Neural progenitor cell (in vitro differentiated cells): ENCODE results near the gene ARID5A. TPM values are rescaled to one million over a fixed set of nuclear protein-coding genes. Genes with fewer than 3 reads are reported as not detected.

Experiments
- DNase-seq: peaks from one replicate; pipeline ENCODE4 v3.0.0-alpha.2; 2016; ENCODE audit warnings: low spot score
- H2AFZ ChIP-seq: fragments of 200-600 bp; sonication (generic); replicated peaks from 2 replicates; pipeline ENCODE4 v1.6.1; 2016; ENCODE audit warnings: antibody characterized with exemption
- H3F3A ChIP-seq: fragments of 200-600 bp; sonication (generic); 2 replicates; pipeline ENCODE4 v1.6.1; 2016; ENCODE audit warnings: antibody characterized with exemption, low read depth
- H3K27ac ChIP-seq: fragments of 200-600 bp; sonication (generic); 2 replicates; pipeline ENCODE4 v1.5.1; 2016; ENCODE audit warnings: mild to moderate bottlenecking
- H3K27me3 ChIP-seq: fragments of 200-600 bp; sonication (generic); 2 replicates; pipeline ENCODE4 v1.6.1; 2016; ENCODE audit warnings: mild to moderate bottlenecking, moderate library complexity
- H3K36me3 ChIP-seq: fragments of 200-600 bp; sonication (generic); 2 replicates; pipeline ENCODE4 v1.5.1; 2016
- H3K4me1 ChIP-seq: fragments of 200-600 bp; sonication (generic); 2 replicates; pipeline ENCODE4 v1.6.1; 2016; ENCODE audit warnings: mixed run types
- H3K4me2 ChIP-seq: fragments of 200-600 bp; sonication (generic); 2 replicates; pipeline ENCODE4 v1.6.1; 2016
- H3K4me3 ChIP-seq: fragments of 200-600 bp; sonication (generic); 2 replicates; pipeline ENCODE4 v1.5.1; 2016
- H3K79me2 ChIP-seq: fragments of 200-600 bp; sonication (generic); 2 replicates; pipeline ENCODE4 v1.6.1; 2016; ENCODE audit warnings: low read depth
- H3K9ac ChIP-seq: fragments of 200-600 bp; sonication (generic); 2 replicates; pipeline ENCODE4 v1.6.1; 2016
- H3K9me3 ChIP-seq: fragments of 200-600 bp; sonication (generic); 2 replicates; pipeline ENCODE4 v1.5.1; 2016; ENCODE audit warnings: low read depth
- H4K20me1 ChIP-seq: fragments of 200-600 bp; sonication (generic); 2 replicates; pipeline ENCODE4 v1.6.1; 2016; ENCODE audit warnings: low read depth
- H3K27ac Mint-ChIP-seq: 3 replicates; pipeline ENCODE4 v1.8.0; 2021; ENCODE audit warnings: mixed read lengths
- H3K27me3 Mint-ChIP-seq: 2 replicates; pipeline ENCODE4 v1.8.0; 2022; ENCODE audit warnings: low read depth, mild to moderate bottlenecking, inconsistent platforms, moderate library complexity, mixed read lengths; ENCODE audit not compliant: insufficient read depth
- H3K36me3 Mint-ChIP-seq: 3 replicates; pipeline ENCODE4 v1.8.0; 2021; ENCODE audit warnings: mixed read lengths
- H3K4me1 Mint-ChIP-seq: 3 replicates; pipeline ENCODE4 v1.8.0; 2021; ENCODE audit warnings: mixed read lengths
- H3K4me3 Mint-ChIP-seq: 3 replicates; pipeline ENCODE4 v1.8.0; 2021; ENCODE audit warnings: mild to moderate bottlenecking, moderate library complexity, mixed read lengths
- H3K9me3 Mint-ChIP-seq: 3 replicates; pipeline ENCODE4 v1.8.0; 2020; ENCODE audit warnings: mixed read lengths
- EZH2 ChIP-seq: fragments of 200-600 bp; sonication (generic); IDR thresholded peaks from 2 replicates; pipeline ENCODE4 v1.6.1; 2017; ENCODE audit warnings: antibody characterized with exemption, mild to moderate bottlenecking, moderate library complexity
- EZH2phosphoT487 ChIP-seq: fragments of 200-600 bp; sonication (generic); IDR thresholded peaks from 2 replicates; pipeline ENCODE4 v1.6.1; 2017; ENCODE audit warnings: antibody characterized with exemption
- total RNA-seq: library from RNA; depleted of rRNA; stranded (reverse); fragments of >200 nt; gene quantifications from 2 replicates; pipeline ENCODE4 v1.2.3, GENCODE V29; 2015; ENCODE audit warnings: low replicate concordance
- TF ChIP-seq, protein P1 (sequence below): fragments of 200-600 bp; sonication (generic); IDR thresholded peaks from 2 replicates; pipeline ENCODE4 v1.5.1; 2017; ENCODE audit warnings: antibody characterized with exemption, mild to moderate bottlenecking

ARID5A gene
- total RNA-seq, 1 donor from 2014 or later: 0.75 TPM

- H3K4me2 ChIP-seq: peak overlapping the region; percentile 80
- H3K4me3 ChIP-seq: peak overlapping the region; percentile 53
- no peak for DNase-seq
- no peak overlapping the region for H3K27ac Mint-ChIP-seq
- H3K9me3 Mint-ChIP-seq: no peaks in the 10 kb centered on the region
- no peaks in the 10 kb centered on the region for H3K36me3 Mint-ChIP-seq
- H3K27ac ChIP-seq: no peak overlapping the region
- peaks cover 72% of the 10 kb centered on the region for H3K27me3 ChIP-seq
- no peaks in the 10 kb centered on the region for H3K36me3 ChIP-seq
- no peak overlapping the region for H3K9ac ChIP-seq
- TF ChIP-seq, protein P1, sequence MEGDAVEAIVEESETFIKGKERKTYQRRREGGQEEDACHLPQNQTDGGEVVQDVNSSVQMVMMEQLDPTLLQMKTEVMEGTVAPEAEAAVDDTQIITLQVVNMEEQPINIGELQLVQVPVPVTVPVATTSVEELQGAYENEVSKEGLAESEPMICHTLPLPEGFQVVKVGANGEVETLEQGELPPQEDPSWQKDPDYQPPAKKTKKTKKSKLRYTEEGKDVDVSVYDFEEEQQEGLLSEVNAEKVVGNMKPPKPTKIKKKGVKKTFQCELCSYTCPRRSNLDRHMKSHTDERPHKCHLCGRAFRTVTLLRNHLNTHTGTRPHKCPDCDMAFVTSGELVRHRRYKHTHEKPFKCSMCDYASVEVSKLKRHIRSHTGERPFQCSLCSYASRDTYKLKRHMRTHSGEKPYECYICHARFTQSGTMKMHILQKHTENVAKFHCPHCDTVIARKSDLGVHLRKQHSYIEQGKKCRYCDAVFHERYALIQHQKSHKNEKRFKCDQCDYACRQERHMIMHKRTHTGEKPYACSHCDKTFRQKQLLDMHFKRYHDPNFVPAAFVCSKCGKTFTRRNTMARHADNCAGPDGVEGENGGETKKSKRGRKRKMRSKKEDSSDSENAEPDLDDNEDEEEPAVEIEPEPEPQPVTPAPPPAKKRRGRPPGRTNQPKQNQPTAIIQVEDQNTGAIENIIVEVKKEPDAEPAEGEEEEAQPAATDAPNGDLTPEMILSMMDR: no peak
- TF ChIP-seq EZH2: no peak
- TF ChIP-seq EZH2phosphoT487: no peak
- no peaks in the 10 kb centered on the region for H3F3A ChIP-seq
- H3K4me3 Mint-ChIP-seq: peak overlapping the region; percentile 55
- peak overlapping the region; percentile 80 for H2AFZ ChIP-seq
- no peaks in the 10 kb centered on the region for H3K9me3 ChIP-seq
- no peaks in the 10 kb centered on the region for H4K20me1 ChIP-seq
- peaks cover 8% of the 10 kb centered on the region for H3K27me3 Mint-ChIP-seq
- H3K4me1 ChIP-seq: peaks cover 9% of the 10 kb centered on the region
- peaks cover 38% of the 10 kb centered on the region for H3K4me1 Mint-ChIP-seq
- no peaks in the 10 kb centered on the region for H3K79me2 ChIP-seq
Observed at GRCh38 chr2:96528006-96528699, 8.4 kb upstream of the ARID5A start.

- no peak overlapping the region for H2AFZ ChIP-seq
- no peaks in the 10 kb centered on the region for H3K79me2 ChIP-seq
- H4K20me1 ChIP-seq: no peaks in the 10 kb centered on the region
- H3K27ac ChIP-seq: no peak overlapping the region
- DNase-seq: no peak
- peaks cover 9% of the 10 kb centered on the region for H3K4me1 ChIP-seq
- TF ChIP-seq EZH2phosphoT487: no peak
- TF ChIP-seq, protein P1: no peak
- no peak for TF ChIP-seq EZH2
- no peak overlapping the region for H3K9ac ChIP-seq
- H3K27me3 ChIP-seq: peaks cover 72% of the 10 kb centered on the region
- no peaks in the 10 kb centered on the region for H3F3A ChIP-seq
- no peaks in the 10 kb centered on the region for H3K9me3 ChIP-seq
- peaks cover 37% of the 10 kb centered on the region for H3K4me1 Mint-ChIP-seq
- peaks cover 8% of the 10 kb centered on the region for H3K27me3 Mint-ChIP-seq
- H3K4me2 ChIP-seq: no peak overlapping the region
- no peak overlapping the region for H3K4me3 Mint-ChIP-seq
- H3K27ac Mint-ChIP-seq: no peak overlapping the region
- no peaks in the 10 kb centered on the region for H3K36me3 ChIP-seq
- H3K9me3 Mint-ChIP-seq: no peaks in the 10 kb centered on the region
- no peaks in the 10 kb centered on the region for H3K36me3 Mint-ChIP-seq
- H3K4me3 ChIP-seq: no peak overlapping the region
Observed at GRCh38 chr2:96528700-96529375, 7.7 kb upstream of the ARID5A start.

DNA sequence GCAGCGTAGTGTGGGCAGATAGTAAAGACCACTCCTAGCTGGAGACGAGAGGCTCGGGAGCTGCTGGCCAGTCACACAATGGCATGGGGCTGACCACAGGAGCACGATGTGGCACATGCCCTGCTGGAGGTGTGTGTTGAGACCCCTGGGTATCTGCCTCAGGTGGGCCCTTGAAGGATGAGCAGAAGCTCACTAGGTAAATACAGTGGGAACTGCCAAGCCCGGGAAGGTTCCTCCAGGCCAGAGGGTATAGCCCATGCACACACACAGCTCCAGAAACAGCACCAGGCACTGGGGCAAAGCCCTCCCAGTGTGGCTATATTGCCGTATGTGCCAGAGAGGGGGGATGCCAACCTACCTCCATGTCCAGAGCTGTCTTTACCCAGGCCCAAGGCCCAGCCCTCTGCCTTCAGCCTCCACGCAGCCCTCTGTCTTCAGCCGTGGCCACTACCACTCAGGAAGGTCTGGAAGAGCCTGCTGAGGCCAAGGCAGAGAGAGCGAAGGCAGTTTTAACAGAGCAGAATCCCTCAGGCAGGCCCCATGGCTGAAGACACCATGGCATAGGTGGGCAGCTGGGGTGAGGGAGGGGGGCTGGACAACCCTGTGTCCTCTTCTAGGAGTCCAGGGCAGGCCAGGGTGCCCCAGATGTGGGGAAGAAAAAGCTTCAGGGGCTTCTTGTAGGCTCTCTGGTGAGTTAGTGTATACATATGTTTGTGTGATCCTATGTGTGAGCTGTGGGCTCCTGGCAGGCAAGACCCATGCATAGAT is 7.0 kb upstream of the ARID5A start:
- no peaks in the 10 kb centered on the region for H3K9me3 Mint-ChIP-seq
- DNase-seq: no peak
- peaks cover 34% of the 10 kb centered on the region for H3K4me1 Mint-ChIP-seq
- no peaks in the 10 kb centered on the region for H3K36me3 ChIP-seq
- no peak overlapping the region for H3K4me3 Mint-ChIP-seq
- no peaks in the 10 kb centered on the region for H3K9me3 ChIP-seq
- H3K4me1 ChIP-seq: peaks cover 9% of the 10 kb centered on the region
- no peak overlapping the region for H2AFZ ChIP-seq
- no peak overlapping the region for H3K4me2 ChIP-seq
- H3K27me3 Mint-ChIP-seq: peaks cover 8% of the 10 kb centered on the region
- H3F3A ChIP-seq: no peaks in the 10 kb centered on the region
- TF ChIP-seq, protein P1: no peak
- TF ChIP-seq EZH2phosphoT487: no peak
- no peak for TF ChIP-seq EZH2
- no peak overlapping the region for H3K27ac Mint-ChIP-seq
- H3K4me3 ChIP-seq: no peak overlapping the region
- no peak overlapping the region for H3K9ac ChIP-seq
- no peaks in the 10 kb centered on the region for H3K79me2 ChIP-seq
- no peak overlapping the region for H3K27ac ChIP-seq
- H3K36me3 Mint-ChIP-seq: no peaks in the 10 kb centered on the region
- H3K27me3 ChIP-seq: peaks cover 71% of the 10 kb centered on the region
- no peaks in the 10 kb centered on the region for H4K20me1 ChIP-seq
